Activated CD8-positive, alpha-beta memory T cell treated with anti-CD3 and anti-CD28 coated beads for 36 hours (primary cell): ENCODE measurements around the gene MAP3K8. TPM values are rescaled to one million over a fixed set of nuclear protein-coding genes. Genes with fewer than 3 reads are reported as not detected.

Source experiments
- CTCF ChIA-PET: fragments of 350-600 bp; sonication (Branson Sonifier 250); formaldehyde crosslinking; loops from one replicate; lab custom pipeline; 2021; ENCODE audit warnings: antibody characterized with exemption; lab: Charles Lee
- POLR2A ChIA-PET: fragments of 350-600 bp; sonication (Branson Sonifier 250); formaldehyde crosslinking; loops from one replicate; lab custom pipeline; 2021; ENCODE audit warnings: antibody characterized with exemption; lab: Charles Lee
- total RNA-seq, 2 experiments: library from RNA; stranded (reverse); gene quantifications; one replicate each; pipeline ENCODE4 v1.2.3, GENCODE V29; 2021

The MAP3K8 gene
- total RNA-seq = 10 to 100 TPM; 36.4 to 36.9 TPM

- ChIA-PET CTCF (interaction anchor here (0.8 to 2.8 kb wide), 5 partner anchors 11 to 100 kb away, joined by 3 to 11 read pairs (median 4); no protein-coding TSS in a partner anchor), POLR2A (interaction anchor here (0.6 to 2.7 kb wide), 9 partner anchors 11 to 97 kb away, joined by 3 to 9 read pairs (median 4); no protein-coding TSS in a partner anchor)
Measured at GRCh38 chr10:30433730-30434272, at the start of gene MAP3K8. Gene MAP3K8, plus strand, starts transcription at chr10:30434184. Its CDS starts 4,755 bp downstream, at chr10:30438939.

- ChIA-PET CTCF (interaction anchor here (0.6 kb wide), 1 partner anchor 44 kb away, joined by 4 read pairs; no protein-coding TSS in a partner anchor), POLR2A (no interaction called here)
Measured at GRCh38 chr10:30384701-30385201, 49.2 kb upstream of the MAP3K8 start.

GRCh38 chr10:30386801-30387588, 47.0 kb upstream of the MAP3K8 start:
- ChIA-PET POLR2A (no interaction called here), CTCF (no interaction called here)

GRCh38 chr10:30387646-30388243, 46.2 kb upstream of the MAP3K8 start:
- CTCF ChIA-PET = no interaction called here

DNA sequence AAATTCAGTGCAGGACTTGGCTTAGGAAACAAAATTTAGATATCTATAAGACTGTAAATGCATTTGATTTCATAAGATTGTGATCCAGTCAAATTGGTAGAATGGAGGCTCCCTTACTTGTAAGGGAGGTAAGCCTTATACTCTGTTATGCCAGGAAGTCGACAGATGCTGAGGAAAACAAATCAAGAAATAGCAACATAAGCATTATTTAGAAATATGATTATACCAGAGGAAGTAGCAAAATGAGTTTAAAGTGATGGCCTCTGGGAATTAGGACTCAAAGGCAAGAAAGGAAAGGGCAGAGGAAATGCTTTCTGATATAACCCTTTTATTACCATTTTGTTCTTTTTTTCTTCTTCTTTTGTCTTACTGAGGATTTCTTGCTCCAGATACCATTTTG, 44.4 kb upstream of the MAP3K8 start:
- ChIA-PET POLR2A (no interaction called here), CTCF (interaction anchor here (0.6 to 0.9 kb wide), 2 partner anchors 142 to 165 kb away, joined by 3 read pairs; no protein-coding TSS in a partner anchor)

More at GRCh38 chr10:30387646-30388243, 46.2 kb upstream of the MAP3K8 start:
- POLR2A ChIA-PET = no interaction called here

GRCh38 chr10:30390207-30390606, 43.8 kb upstream of the MAP3K8 start:
- POLR2A ChIA-PET = no interaction called here
- CTCF ChIA-PET = interaction anchor here (0.9 to 2.2 kb wide), 4 partner anchors 8 to 202 kb away, joined by 3 to 19 read pairs (median 4); no protein-coding TSS in a partner anchor

DNA sequence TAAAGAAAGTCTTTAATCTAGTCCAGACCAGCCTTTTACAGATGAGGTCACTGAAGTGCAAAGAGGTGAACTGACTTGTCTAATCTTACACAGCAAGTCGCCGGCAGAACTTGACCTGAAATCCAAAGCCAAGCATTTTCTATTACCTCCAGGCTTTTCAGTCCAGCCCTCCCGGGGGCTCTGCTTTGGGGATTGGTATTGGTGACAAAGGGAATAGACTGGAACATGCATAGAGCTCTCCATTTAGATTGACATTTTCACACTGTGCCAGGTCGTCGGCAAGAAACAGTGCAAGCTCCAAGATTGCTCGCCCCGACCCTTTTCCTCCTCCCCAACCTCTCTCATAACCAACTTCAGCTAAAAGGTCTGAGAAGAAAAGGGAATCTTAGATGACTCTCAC, 42.7 kb upstream of the MAP3K8 start:
- CTCF ChIA-PET = interaction anchor here (0.9 to 2.2 kb wide), 3 partner anchors 9 to 201 kb away, joined by 3 to 19 read pairs (median 4); no protein-coding TSS in a partner anchor
- POLR2A ChIA-PET = no interaction called here

DNA sequence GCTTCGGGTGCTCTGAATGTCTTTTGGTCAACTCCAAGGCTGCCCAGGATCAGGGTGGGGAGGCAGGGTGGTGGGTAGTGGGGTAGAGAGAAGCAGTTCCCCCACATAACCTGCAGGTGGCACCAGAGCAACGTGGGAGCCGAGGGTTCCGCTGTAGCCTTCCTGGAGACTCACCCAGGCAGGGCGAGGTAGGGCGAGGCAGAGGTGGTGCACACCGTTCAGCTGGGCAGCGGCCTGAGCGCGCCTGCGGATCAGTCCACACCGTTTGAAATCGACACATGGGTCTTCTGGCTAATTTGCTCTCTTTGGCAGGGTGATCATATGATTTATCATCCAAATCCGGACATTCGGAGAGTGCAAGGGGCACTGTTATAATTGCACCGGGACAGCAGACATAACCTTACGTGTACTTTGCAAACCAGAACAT, 41.4 kb upstream of the MAP3K8 start:
- POLR2A ChIA-PET = no interaction called here
- CTCF ChIA-PET = interaction anchor here (0.7 to 2.2 kb wide), 12 partner anchors 10 to 208 kb away, joined by 3 to 19 read pairs (median 4); no protein-coding TSS in a partner anchor

DNA sequence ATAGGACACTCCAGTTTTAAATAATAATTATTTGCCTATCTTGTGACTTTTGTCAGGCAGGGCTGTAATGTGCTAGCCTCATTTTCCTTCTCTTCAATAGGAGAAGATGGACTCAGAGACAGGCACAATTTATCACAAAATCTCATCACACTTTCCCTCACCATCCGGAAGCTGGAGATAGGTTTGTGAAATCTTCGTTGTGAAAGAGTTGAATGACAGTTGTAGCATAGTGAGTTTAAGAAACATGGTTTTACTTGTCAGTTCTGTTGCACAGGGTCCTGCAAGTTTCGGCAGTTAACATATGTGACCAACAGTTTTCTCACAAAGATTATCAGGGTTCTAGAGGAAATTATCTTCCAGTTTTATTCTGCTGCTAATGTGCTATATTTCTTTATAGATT, 37.7 kb upstream of the MAP3K8 start:
- POLR2A ChIA-PET = no interaction called here
- CTCF ChIA-PET = no interaction called here

DNA sequence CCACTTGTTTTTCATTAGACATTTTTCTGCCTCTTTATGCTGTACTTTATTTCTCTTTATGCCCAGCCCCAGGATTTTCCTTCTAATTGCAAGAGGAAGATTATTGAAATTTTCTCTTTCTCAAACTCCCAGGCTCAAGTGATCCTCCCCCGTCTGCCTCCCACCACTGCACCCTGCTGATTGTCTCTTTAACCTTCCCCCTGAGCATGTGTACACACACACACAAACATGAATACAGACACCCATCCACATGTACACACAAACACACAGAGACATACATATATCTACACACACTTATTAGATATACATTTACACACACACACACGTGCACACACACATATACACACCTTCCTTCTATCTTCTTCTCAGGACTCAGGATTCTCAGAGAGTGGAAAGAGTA, 37.3 kb upstream of the MAP3K8 start:
- ChIA-PET CTCF (no interaction called here), POLR2A (no interaction called here)

DNA sequence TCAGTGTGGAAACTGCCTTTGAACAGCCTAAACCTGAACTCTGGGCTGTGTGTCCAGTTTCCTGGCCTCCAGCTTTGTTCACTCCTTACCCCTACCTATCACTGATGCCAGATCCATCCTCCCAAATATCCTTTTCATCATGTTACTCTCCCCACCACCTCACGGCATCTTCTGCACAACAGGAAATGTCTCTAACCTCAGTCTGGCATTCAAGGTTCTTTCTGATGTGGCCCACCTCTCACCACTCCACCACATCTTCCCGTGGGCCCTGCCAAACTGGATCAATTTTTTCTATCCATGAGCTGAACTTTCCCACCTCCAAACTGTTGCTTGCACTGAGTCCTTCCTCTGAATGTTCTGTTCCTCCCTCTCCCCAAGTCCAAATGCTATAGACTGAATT, 35.8 kb upstream of the MAP3K8 start:
- ChIA-PET POLR2A (interaction anchor here (0.6 kb wide), 1 partner anchor 35 kb away, joined by 3 read pairs; no protein-coding TSS in a partner anchor), CTCF (interaction anchor here (0.7 kb wide), 1 partner anchor 230 kb away, joined by 3 read pairs; no protein-coding TSS in a partner anchor)

DNA sequence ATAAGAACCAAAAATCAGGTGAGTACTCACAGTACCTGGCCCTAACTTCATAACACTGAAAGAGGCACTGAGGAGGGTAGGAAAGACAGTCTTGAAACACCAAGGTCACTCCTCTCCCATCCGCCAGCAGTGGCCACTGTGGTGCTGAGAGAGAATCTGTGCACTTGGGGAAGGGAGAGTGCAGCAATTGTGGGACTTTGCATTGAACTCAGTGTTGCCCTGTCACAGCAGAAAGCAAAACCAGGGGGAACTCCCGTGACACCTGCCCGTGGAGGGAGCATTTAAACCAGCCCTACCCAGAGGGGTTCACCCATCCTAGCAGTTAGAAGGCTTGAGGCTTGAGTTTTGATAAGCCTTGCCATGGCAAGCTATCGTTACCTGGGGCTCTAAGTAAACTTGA, 35.2 kb upstream of the MAP3K8 start:
- ChIA-PET CTCF (no interaction called here), POLR2A (interaction anchor here (0.6 kb wide), 1 partner anchor 35 kb away, joined by 3 read pairs; no protein-coding TSS in a partner anchor)

GRCh38 chr10:30403494-30403893, 30.5 kb upstream of the MAP3K8 start:
- CTCF ChIA-PET = no interaction called here
- POLR2A ChIA-PET = no interaction called here

- ChIA-PET POLR2A (no interaction called here), CTCF (interaction anchor here (1.3 kb wide), 1 partner anchor 9 kb away, joined by 7 read pairs; no protein-coding TSS in a partner anchor)
Measured at GRCh38 chr10:30404540-30404939, 29.4 kb upstream of the MAP3K8 start.

DNA sequence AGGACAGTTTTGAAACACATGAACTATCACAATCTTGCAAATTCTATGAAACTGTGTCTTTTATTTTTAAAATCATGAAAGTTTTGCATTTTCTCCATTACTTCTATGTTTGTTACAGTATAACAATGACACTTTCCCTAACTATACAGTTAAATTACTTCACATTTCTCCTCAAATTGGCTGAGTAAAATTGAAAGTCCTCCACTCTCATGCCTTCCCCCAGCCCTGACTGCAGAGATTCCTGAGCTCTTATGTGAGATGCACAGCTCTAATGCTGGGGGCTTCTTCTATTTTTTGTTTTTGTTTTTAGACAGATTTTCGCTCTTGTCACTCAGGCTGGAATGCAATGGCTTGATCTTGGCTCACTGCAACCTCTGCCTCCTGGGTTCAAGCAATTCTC, 22.7 kb upstream of the MAP3K8 start:
- POLR2A ChIA-PET = no interaction called here
- CTCF ChIA-PET = interaction anchor here (1.2 kb wide), 2 partner anchors 123 to 180 kb away, joined by 3 to 4 read pairs; no protein-coding TSS in a partner anchor

GRCh38 chr10:30412901-30413300, 21.1 kb upstream of the MAP3K8 start:
- POLR2A ChIA-PET = no interaction called here
- CTCF ChIA-PET = interaction anchor here (0.7 to 1.6 kb wide), 5 partner anchors 8 to 1884 kb away, joined by 3 to 7 read pairs (median 4); no protein-coding TSS in a partner anchor

DNA sequence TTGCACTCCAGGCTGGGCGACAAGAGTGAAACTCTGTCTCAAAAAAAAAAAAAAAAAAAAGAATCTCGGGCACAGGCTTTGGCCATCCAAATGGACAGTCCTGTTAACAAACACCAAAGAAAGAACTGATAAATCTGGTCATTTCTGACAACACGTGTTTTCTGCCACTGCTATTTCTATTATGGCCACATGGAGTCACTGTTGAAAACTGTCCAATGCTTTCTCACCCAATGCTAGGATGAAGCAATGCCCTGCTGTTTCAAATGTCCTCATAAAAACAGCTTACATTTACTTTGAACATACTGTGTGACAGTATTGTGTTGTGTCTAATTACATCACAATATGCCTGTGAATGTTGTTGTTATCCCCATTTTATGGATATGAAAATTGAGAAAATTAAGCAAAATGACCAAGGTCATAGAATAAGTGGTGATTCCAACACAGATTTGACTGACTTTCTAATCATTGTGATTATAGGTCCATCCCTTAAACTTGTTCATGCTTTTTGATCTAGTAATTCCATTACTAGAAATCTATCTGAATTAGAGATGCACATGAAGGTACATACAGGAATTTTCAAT, 19.9 kb upstream of the MAP3K8 start:
- CTCF ChIA-PET = interaction anchor here (0.6 to 1.6 kb wide), 13 partner anchors 9 to 1830 kb away, joined by 3 to 7 read pairs (median 3); partner anchors contain the start of gene MAP3K8
- POLR2A ChIA-PET = no interaction called here

GRCh38 chr10:30415593-30415992, 18.4 kb upstream of the MAP3K8 start:
- POLR2A ChIA-PET = no interaction called here
- CTCF ChIA-PET = no interaction called here
